Cardiac fibroblast (primary cell): Measurements from ENCODE around the gene C2CD3.

Experiments used
- DNase-seq, 2 donors: peaks; one replicate each; pipeline versions ENCODE4 v3.0.0 to v3.0.0-alpha.2; 2010; ENCODE audit warnings: low read depth in 2 of 2
- H3K4me3 ChIP-seq, 2 donors: replicated peaks in 1 of 2; 1 replicate in 1 of 2; 2 replicates in 1 of 2; pipeline ENCODE4 v1.5.1; 2011; ENCODE audit warnings: low read depth in 2 of 2, low read length in 2 of 2, mild to moderate bottlenecking in 2 of 2, moderate library complexity in 1 of 2
- TF ChIP-seq, protein P1 (sequence below): IDR thresholded peaks from one replicate; pipeline ENCODE4 v1.5.1; 2011; ENCODE audit warnings: low read depth, mild to moderate bottlenecking, low read length, inconsistent platforms

C2CD3 gene

DNA sequence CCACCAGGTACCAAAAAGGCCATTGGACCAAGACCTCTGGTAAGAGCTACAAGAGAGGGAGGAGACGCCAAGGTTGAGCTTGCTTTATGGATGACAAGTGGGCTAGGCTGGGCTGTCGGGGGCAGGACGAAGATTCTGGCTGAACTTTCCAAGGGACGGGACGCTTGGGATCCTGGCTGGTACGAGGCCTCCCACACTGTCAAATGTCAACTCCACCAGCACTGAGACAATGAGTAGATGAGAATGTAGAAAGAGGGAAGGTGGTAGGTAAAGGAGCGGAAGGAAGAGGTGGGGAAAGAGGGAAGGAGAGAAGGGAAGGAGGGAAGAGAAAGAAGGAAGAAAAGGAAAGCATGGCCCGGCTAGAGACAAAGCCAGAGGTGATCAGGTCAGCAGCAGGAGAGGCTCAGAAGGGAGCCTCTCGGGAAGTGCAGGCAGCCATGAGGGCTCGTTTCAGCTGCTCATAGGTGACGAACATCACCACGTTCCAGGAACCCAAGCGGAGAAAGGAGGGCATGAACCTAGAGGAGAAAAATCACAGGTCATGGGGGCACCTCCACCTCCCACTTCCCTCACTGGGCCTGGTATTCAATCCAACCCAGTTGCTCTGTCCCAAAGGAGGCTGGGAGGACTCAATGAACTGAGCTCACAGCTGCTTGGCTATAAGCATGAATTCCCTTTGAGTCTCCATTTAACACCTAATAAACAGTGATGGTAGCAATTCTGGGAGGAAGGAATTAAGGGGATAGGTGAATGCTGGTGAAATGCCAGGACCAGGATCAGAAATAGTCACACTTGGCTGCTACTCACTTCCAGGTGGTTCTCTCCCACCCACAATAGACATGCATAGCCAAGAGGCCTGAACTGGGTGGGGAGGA is 196.0 kb downstream of the C2CD3 start:
- no peak for DNase-seq
- TF ChIP-seq, protein P1, sequence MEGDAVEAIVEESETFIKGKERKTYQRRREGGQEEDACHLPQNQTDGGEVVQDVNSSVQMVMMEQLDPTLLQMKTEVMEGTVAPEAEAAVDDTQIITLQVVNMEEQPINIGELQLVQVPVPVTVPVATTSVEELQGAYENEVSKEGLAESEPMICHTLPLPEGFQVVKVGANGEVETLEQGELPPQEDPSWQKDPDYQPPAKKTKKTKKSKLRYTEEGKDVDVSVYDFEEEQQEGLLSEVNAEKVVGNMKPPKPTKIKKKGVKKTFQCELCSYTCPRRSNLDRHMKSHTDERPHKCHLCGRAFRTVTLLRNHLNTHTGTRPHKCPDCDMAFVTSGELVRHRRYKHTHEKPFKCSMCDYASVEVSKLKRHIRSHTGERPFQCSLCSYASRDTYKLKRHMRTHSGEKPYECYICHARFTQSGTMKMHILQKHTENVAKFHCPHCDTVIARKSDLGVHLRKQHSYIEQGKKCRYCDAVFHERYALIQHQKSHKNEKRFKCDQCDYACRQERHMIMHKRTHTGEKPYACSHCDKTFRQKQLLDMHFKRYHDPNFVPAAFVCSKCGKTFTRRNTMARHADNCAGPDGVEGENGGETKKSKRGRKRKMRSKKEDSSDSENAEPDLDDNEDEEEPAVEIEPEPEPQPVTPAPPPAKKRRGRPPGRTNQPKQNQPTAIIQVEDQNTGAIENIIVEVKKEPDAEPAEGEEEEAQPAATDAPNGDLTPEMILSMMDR: no peak
- H3K4me3 ChIP-seq: no peak overlapping the region

DNA sequence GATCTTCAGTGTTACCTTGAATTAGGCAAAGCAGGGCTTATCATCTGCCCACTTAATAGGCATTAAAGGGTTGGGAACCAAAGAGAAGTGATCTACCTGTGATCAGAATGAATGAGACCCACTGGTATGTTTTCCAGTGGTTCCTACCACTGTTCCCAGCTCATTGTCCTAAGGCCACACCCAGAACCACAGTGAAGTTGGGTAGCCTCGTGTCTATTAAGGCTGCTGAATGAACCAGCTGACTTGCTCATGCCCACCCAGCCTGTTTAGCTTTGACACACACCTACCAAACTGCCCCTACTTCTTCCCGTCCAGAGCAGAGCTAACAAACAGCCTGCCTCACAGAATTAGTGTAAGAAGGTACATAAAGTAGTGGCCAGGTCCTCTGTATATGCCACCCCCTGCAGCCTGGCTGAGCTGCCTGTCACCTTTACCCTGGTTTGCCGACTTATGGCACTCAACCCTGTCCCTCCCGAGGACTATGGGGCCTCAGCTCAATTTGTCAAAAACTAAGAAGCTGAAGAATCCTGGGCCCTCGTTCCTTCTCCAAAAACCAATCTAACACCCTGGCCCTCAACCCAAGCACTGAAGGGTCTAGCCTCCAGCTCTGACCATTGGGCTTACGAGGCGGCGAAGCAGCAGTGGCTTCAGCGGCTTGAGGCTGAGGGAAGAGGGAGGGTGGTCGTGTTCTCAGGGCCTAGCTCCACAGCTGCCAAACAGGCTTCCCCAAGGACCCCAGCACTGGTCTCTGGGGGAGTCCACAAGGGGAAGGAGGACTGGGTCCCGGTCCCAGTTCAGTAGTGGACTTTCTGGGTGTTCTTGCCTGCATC is 198.0 kb downstream of the C2CD3 start:
- no peak for DNase-seq
- TF ChIP-seq, protein P1: no peak
- no peak overlapping the region for H3K4me3 ChIP-seq

DNA sequence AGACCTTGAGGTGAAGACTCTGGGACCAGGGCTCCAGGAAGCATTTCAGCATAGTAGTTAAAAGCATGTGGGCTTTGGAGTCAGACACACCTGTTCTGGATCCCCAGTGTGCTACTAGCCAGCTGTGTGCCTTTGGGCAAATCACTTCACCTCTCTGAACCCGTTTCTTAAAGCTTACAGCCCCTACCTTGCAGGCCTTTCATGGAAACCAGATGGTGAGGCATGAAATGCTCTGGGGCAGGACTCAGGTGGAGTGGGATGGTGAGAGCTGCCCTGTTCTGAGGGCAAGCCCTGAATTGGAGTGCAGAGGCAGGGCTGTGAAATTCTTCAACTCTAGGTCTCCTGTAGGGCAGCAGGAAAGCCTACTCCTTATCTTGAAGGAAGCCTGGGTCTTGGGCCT is 198.6 kb downstream of the C2CD3 start:
- no peak overlapping the region for H3K4me3 ChIP-seq
- no peak for DNase-seq
- TF ChIP-seq, protein P1: no peak

DNA sequence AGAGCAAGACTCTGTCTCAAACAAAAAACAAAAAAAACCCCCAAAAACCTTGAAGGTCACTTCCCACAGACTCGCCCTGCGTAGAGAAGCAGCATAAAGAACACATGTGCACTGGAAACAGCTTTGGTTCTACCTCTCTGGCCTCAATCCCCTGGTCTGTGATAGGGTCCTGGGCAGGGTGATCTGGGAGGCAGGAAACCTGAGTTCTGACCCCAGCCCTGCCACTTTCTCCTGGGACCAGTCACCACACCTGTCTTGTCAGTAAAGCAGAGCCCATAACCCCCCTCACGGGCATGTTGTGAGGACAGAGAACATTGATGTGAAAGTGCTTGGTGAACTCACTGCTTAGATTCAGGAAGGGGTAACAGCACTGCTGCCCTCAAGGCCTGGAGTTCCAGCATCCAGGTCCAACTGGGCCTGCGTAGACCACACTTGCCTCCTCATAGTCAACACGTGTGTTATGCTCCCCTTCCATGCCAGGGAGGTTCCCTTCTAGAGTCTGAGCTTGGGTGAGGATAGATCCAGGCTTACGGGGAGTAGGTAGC is 199.6 kb downstream of the C2CD3 start:
- no peak overlapping the region for H3K4me3 ChIP-seq
- DNase-seq: no peak
- TF ChIP-seq, protein P1: no peak

DNA sequence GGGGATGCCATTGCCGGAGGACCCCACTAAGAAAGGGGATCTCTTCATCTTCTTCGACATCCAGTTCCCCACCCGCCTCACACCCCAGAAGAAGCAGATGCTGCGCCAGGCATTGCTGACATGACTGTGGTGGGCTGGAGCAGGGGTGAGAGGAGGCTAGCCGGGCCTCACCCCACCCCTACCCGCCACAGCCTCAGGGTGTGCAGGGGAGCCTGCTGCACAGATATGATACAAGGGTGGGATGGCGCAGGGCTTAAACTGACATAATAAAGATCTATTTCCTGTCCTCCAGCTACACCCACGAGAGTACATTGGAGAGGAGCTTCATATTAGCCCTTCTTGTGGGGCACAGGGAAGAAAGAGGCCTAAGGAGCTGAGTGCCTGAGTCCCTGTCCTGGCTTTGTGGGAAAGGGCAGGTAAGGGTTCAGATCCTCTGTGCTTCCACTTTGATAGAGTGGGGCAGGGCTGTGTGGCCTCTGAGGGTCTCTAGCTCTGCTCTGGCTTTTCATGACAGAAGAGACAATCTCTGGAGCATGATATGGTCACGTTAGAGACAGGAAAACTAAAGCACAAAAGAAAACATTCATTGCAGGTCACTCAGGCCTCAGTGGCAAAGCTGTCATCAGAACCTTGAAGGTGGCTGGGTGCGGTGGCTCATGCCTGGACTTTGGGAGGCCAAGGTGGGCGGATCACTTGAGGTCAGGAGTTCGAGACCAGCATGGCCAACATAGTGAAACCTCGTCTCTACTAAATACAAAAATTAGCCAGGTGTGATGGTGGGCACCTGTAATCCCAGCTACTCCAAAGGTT is 200.6 kb downstream of the C2CD3 start:
- DNase-seq: no peak
- H3K4me3 ChIP-seq: no peak overlapping the region
- TF ChIP-seq, protein P1: no peak

DNA sequence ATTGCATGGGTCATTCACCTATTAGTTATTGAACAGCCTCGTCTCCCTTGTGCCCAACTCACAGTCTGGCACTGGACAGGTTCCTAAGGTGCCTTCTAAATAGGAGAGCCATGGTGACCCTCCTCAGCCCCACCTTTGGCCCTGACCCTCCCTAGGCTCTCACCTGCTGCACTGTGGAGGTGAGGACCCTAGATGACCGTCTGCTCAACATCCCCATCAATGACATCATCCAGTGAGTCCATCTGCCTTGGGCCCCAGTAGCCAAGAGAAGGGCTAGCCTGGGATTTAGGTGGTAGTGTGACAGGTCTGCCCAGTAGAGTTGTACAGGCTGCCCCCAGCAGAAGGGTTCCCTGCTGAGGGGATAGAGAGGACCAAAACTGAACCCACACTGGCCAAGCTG is 201.7 kb downstream of the C2CD3 start:
- no peak for DNase-seq
- TF ChIP-seq, protein P1: no peak
- H3K4me3 ChIP-seq: no peak overlapping the region
